Loucy (cell line): ENCODE results near the gene PLXNA2.

ENCODE experiments used
- H2AFZ ChIP-seq: fragments of 200-600 bp; sonication (generic); 2 replicates; pipeline ENCODE4 v1.6.0; 2016; ENCODE audit warnings: antibody characterized with exemption, mild to moderate bottlenecking, low read length, moderate library complexity
- H3F3A ChIP-seq: fragments of 200-600 bp; 2 replicates; pipeline ENCODE4 v1.6.0; 2016; ENCODE audit warnings: antibody characterized with exemption, low read depth, mild to moderate bottlenecking
- H3K27me3 ChIP-seq: fragments of 200-600 bp; sonication (generic); 2 replicates; pipeline ENCODE4 v1.6.1; 2014; ENCODE audit warnings: low read length, mild to moderate bottlenecking; ENCODE audit not compliant: insufficient read depth, poor library complexity, severe bottlenecking
- H3K36me3 ChIP-seq: fragments of 200-600 bp; sonication (generic); 2 replicates; pipeline ENCODE4 v1.6.1; 2016; ENCODE audit warnings: low read length; ENCODE audit not compliant: insufficient read depth
- H3K4me1 ChIP-seq: fragments of 200-600 bp; sonication (generic); 2 replicates; pipeline ENCODE4 v1.5.1; 2014; ENCODE audit warnings: low read length, mild to moderate bottlenecking; ENCODE audit not compliant: insufficient read depth, poor library complexity, severe bottlenecking
- H3K4me2 ChIP-seq: fragments of 200-600 bp; sonication (generic); 2 replicates; pipeline ENCODE4 v1.6.0; 2014; ENCODE audit warnings: antibody characterized with exemption, low read length, low read depth, mild to moderate bottlenecking; ENCODE audit not compliant: poor library complexity, severe bottlenecking
- H3K4me3 ChIP-seq: fragments of 200-600 bp; sonication (generic); 2 replicates; pipeline ENCODE4 v1.5.1; 2014; ENCODE audit warnings: low read length, mild to moderate bottlenecking, mixed read lengths; ENCODE audit not compliant: poor library complexity, severe bottlenecking
- H3K79me2 ChIP-seq: fragments of 200-600 bp; sonication (generic); 2 replicates; pipeline ENCODE4 v1.6.1; 2014; ENCODE audit warnings: low read length; ENCODE audit not compliant: insufficient read depth
- H3K9ac ChIP-seq: fragments of 200-600 bp; sonication (generic); 2 replicates; pipeline ENCODE4 v1.6.0; 2014; ENCODE audit warnings: mild to moderate bottlenecking, low read depth, low read length, moderate library complexity; ENCODE audit not compliant: poor library complexity, severe bottlenecking
- H3K9me2 ChIP-seq: fragments of 200-600 bp; sonication (generic); replicated peaks from 2 replicates; pipeline ENCODE4 v1.6.1; 2016; ENCODE audit warnings: low read depth, low read length, mixed read lengths
- H3K9me3 ChIP-seq: fragments of 200-600 bp; sonication (generic); 2 replicates; pipeline ENCODE4 v1.6.1; 2014; ENCODE audit warnings: mild to moderate bottlenecking, antibody characterized with exemption, low read length, low read depth; ENCODE audit not compliant: insufficient read depth
- H4K20me1 ChIP-seq: fragments of 200-600 bp; sonication (generic); 2 replicates; pipeline ENCODE4 v1.6.0; 2014; ENCODE audit warnings: antibody characterized with exemption, low read length, mild to moderate bottlenecking; ENCODE audit not compliant: insufficient read depth, poor library complexity, severe bottlenecking
- CTCF ChIP-seq: fragments of 200-600 bp; sonication (generic); conservative IDR thresholded peaks from 2 replicates; pipeline ENCODE4 v1.5.1; 2014; ENCODE audit warnings: mild to moderate bottlenecking, antibody characterized with exemption, low read length
- EZH2phosphoT487 ChIP-seq: fragments of 200-600 bp; IDR thresholded peaks from 2 replicates; pipeline ENCODE4 v1.6.1; 2018; ENCODE audit warnings: antibody characterized with exemption, mild to moderate bottlenecking, moderate library complexity, borderline replicate concordance

The PLXNA2 gene

GRCh38 chr1:208003241-208003640, 240.9 kb downstream of the PLXNA2 start:
- Histone ChIP-seq H3K4me3 (no peak overlapping the region), H4K20me1 (no peaks in the 10 kb centered on the region), H3K36me3 (no peaks in the 10 kb centered on the region), H3K79me2 (no peaks in the 10 kb centered on the region), H3K4me1 (no peaks in the 10 kb centered on the region), H3K9ac (no peak overlapping the region), H2AFZ (no peak overlapping the region), H3K9me3 (no peaks in the 10 kb centered on the region), H3K4me2 (no peak overlapping the region), H3F3A (no peaks in the 10 kb centered on the region), H3K27me3 (no peaks in the 10 kb centered on the region), H3K9me2 (no peaks in the 10 kb centered on the region)
- TF ChIP-seq CTCF (no peak), EZH2phosphoT487 (no peak)

- H3K9me3 ChIP-seq, result no peaks in the 10 kb centered on the region
- no peak overlapping the region for H3K4me3 ChIP-seq
- H2AFZ ChIP-seq, result no peak overlapping the region
- H3K36me3 ChIP-seq, result no peaks in the 10 kb centered on the region
- H3F3A ChIP-seq, result no peaks in the 10 kb centered on the region
- no peak overlapping the region for H3K4me2 ChIP-seq
- no peaks in the 10 kb centered on the region for H3K9me2 ChIP-seq
- no peaks in the 10 kb centered on the region for H4K20me1 ChIP-seq
- H3K9ac ChIP-seq, result no peak overlapping the region
- TF ChIP-seq EZH2phosphoT487, result no peak
- TF ChIP-seq CTCF, result no peak
- no peaks in the 10 kb centered on the region for H3K4me1 ChIP-seq
- no peaks in the 10 kb centered on the region for H3K79me2 ChIP-seq
- no peaks in the 10 kb centered on the region for H3K27me3 ChIP-seq
These were observed 241.5 kb downstream of the PLXNA2 start for GRCh38 chr1:208002672-208003071.

- Histone ChIP-seq H3K4me1 (no peaks in the 10 kb centered on the region), H3K79me2 (no peaks in the 10 kb centered on the region), H3K9me2 (no peaks in the 10 kb centered on the region), H3K4me2 (no peak overlapping the region), H3K36me3 (no peaks in the 10 kb centered on the region), H3K9ac (no peak overlapping the region), H3K27me3 (no peaks in the 10 kb centered on the region), H3K4me3 (no peak overlapping the region), H3F3A (no peaks in the 10 kb centered on the region), H3K9me3 (no peaks in the 10 kb centered on the region), H2AFZ (no peak overlapping the region), H4K20me1 (no peaks in the 10 kb centered on the region)
- no peak for TF ChIP-seq EZH2phosphoT487
- no peak for TF ChIP-seq CTCF
These were observed 242.1 kb downstream of the PLXNA2 start for GRCh38 chr1:208002078-208002477.
